H1 (cell line): Measurements from ENCODE around the gene GABRG3. TPM values are rescaled to one million over a fixed set of nuclear protein-coding genes. Genes with fewer than 3 reads are reported as not detected.

Experiments
- BRCA1 ChIP-seq: IDR thresholded peaks from 2 replicates; pipeline ENCODE4 v1.6.1; 2012; ENCODE audit warnings: low read depth, low read length, improper control_type of control experiment
- CBX5 ChIP-seq: fragments of 300-800, 300-1000 bp; sonication (generic); IDR thresholded peaks from 2 replicates; pipeline ENCODE4 v1.7.1; 2016; ENCODE audit warnings: antibody characterized with exemption, low read length, low read depth
- CBX8 ChIP-seq: fragments of 300-800, 300-1000 bp; sonication (generic); IDR thresholded peaks from 2 replicates; pipeline ENCODE4 v1.7.1; 2016; ENCODE audit warnings: low read depth, low read length, borderline replicate concordance
- JUND ChIP-seq: IDR thresholded peaks from 2 replicates; pipeline ENCODE4 v1.6.1; 2011; ENCODE audit warnings: mild to moderate bottlenecking, improper control_type of control experiment, low read length
- NRF1 ChIP-seq: IDR thresholded peaks from 2 replicates; pipeline ENCODE4 v1.6.1; 2011; ENCODE audit warnings: mild to moderate bottlenecking, low read depth, low read length, improper control_type of control experiment
- PHF8 ChIP-seq: fragments of 200-600 bp; sonication (generic); conservative IDR thresholded peaks from 2 replicates; pipeline ENCODE4 v1.7.1; 2012; ENCODE audit warnings: low read depth, mild to moderate bottlenecking, inconsistent platforms, low read length, moderate library complexity
- POLR2AphosphoS5 ChIP-seq: IDR thresholded peaks from 2 replicates; pipeline ENCODE4 v1.6.1; 2011; ENCODE audit warnings: low read depth, low read length
- RNF2 ChIP-seq: fragments of 200-900, 300-1000 bp; sonication (generic); IDR thresholded peaks from 2 replicates; pipeline ENCODE4 v1.7.1; 2016; ENCODE audit warnings: borderline replicate concordance, low read depth, mild to moderate bottlenecking, antibody characterized with exemption, low read length; ENCODE audit not compliant: poor library complexity, severe bottlenecking; ENCODE audit errors: missing control alignments
- SP1 ChIP-seq: IDR thresholded peaks from 2 replicates; pipeline ENCODE4 v1.6.1; 2011; ENCODE audit warnings: low read depth, low read length
- polyA plus RNA-seq, 7 experiments: library from polyadenylated mRNA; depleted of rRNA in 3 of 7; stranded (reverse) in 5 of 7; unstranded in 2 of 7; fragments of >200 nt in 5 of 7; fragments of 200-250 nt in 2 of 7; gene quantifications; 1 replicate in 5 of 7; 2 replicates in 1 of 7; 4 replicates in 1 of 7; pipeline versions ENCODE4 v1.2.1 to v1.2.3, GENCODE V29; 2011 to 2013; ENCODE audit warnings: missing spikeins in 2 of 7, mixed read lengths in 2 of 7
- total RNA-seq: library from RNA; stranded (reverse); fragmentation: NEBNext Ultra II Directional; extraction: Animal tissue kit (Norgen Biotek cat#: 25700); gene quantifications from 2 replicates; pipeline ENCODE4 v1.2.1, GENCODE V29; 2021
- TF ChIP-seq, protein P1 (sequence below): fragments of 300-600 bp; sonication (generic); IDR thresholded peaks from 2 replicates; pipeline ENCODE4 v1.7.1; 2012; ENCODE audit warnings: low read length, moderate library complexity, mild to moderate bottlenecking, inconsistent platforms; ENCODE audit not compliant: insufficient replicate concordance

Gene GABRG3
- total and polyA plus RNA-seq, 2 of the 8 experiments (the other 6 are each of a cell fraction or from before 2014, with no cell fraction given), result 0.17 to 0.80 TPM

DNA sequence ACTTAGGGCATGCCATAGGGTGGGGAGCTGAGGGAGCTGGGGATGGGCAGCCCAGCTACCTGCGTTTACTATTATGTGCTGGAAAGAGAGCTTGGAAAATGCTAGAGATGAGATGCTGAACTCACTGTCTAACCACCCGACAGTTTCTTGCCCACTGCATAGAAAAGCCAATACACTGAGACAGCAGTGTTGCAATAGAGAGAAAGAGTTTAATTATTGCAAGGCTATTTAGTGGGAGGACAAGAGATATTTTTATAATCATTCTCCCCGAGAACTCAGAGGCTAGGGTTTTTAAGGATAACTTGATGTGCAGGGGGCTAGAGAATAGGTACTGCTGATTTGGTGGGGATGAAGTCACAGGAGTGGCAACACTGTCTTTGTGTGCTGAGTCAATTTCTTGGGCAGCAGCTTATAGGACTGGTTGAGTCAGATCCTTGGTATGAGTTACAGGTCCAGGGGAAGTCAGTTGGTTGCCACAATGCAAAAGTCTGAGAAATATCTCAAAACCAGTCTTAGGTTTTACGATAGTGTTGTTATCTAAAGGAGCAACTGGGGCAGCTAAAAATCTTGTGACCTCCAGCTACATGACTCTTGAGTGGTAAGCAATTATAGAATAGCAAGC is 205.9 kb downstream of the GABRG3 start (continued):
- TF ChIP-seq, protein P1, sequence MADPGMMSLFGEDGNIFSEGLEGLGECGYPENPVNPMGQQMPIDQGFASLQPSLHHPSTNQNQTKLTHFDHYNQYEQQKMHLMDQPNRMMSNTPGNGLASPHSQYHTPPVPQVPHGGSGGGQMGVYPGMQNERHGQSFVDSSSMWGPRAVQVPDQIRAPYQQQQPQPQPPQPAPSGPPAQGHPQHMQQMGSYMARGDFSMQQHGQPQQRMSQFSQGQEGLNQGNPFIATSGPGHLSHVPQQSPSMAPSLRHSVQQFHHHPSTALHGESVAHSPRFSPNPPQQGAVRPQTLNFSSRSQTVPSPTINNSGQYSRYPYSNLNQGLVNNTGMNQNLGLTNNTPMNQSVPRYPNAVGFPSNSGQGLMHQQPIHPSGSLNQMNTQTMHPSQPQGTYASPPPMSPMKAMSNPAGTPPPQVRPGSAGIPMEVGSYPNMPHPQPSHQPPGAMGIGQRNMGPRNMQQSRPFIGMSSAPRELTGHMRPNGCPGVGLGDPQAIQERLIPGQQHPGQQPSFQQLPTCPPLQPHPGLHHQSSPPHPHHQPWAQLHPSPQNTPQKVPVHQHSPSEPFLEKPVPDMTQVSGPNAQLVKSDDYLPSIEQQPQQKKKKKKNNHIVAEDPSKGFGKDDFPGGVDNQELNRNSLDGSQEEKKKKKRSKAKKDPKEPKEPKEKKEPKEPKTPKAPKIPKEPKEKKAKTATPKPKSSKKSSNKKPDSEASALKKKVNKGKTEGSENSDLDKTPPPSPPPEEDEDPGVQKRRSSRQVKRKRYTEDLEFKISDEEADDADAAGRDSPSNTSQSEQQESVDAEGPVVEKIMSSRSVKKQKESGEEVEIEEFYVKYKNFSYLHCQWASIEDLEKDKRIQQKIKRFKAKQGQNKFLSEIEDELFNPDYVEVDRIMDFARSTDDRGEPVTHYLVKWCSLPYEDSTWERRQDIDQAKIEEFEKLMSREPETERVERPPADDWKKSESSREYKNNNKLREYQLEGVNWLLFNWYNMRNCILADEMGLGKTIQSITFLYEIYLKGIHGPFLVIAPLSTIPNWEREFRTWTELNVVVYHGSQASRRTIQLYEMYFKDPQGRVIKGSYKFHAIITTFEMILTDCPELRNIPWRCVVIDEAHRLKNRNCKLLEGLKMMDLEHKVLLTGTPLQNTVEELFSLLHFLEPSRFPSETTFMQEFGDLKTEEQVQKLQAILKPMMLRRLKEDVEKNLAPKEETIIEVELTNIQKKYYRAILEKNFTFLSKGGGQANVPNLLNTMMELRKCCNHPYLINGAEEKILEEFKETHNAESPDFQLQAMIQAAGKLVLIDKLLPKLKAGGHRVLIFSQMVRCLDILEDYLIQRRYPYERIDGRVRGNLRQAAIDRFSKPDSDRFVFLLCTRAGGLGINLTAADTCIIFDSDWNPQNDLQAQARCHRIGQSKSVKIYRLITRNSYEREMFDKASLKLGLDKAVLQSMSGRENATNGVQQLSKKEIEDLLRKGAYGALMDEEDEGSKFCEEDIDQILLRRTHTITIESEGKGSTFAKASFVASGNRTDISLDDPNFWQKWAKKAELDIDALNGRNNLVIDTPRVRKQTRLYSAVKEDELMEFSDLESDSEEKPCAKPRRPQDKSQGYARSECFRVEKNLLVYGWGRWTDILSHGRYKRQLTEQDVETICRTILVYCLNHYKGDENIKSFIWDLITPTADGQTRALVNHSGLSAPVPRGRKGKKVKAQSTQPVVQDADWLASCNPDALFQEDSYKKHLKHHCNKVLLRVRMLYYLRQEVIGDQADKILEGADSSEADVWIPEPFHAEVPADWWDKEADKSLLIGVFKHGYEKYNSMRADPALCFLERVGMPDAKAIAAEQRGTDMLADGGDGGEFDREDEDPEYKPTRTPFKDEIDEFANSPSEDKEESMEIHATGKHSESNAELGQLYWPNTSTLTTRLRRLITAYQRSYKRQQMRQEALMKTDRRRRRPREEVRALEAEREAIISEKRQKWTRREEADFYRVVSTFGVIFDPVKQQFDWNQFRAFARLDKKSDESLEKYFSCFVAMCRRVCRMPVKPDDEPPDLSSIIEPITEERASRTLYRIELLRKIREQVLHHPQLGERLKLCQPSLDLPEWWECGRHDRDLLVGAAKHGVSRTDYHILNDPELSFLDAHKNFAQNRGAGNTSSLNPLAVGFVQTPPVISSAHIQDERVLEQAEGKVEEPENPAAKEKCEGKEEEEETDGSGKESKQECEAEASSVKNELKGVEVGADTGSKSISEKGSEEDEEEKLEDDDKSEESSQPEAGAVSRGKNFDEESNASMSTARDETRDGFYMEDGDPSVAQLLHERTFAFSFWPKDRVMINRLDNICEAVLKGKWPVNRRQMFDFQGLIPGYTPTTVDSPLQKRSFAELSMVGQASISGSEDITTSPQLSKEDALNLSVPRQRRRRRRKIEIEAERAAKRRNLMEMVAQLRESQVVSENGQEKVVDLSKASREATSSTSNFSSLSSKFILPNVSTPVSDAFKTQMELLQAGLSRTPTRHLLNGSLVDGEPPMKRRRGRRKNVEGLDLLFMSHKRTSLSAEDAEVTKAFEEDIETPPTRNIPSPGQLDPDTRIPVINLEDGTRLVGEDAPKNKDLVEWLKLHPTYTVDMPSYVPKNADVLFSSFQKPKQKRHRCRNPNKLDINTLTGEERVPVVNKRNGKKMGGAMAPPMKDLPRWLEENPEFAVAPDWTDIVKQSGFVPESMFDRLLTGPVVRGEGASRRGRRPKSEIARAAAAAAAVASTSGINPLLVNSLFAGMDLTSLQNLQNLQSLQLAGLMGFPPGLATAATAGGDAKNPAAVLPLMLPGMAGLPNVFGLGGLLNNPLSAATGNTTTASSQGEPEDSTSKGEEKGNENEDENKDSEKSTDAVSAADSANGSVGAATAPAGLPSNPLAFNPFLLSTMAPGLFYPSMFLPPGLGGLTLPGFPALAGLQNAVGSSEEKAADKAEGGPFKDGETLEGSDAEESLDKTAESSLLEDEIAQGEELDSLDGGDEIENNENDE, result no peak
- TF ChIP-seq PHF8 (no peak), BRCA1 (no peak), SP1 (no peak), POLR2AphosphoS5 (no peak), NRF1 (no peak), CBX8 (no peak), RNF2 (no peak), JUND (no peak), CBX5 (0 out of 2 replicates have a peak, but pooled peaks have one; percentile 70)
- TF ChIP-seq, all 59 proteins: peak for 2
